Measurements from ENCODE around the gene MON2.
"Not testable (repeated sequence)": the region's sequence is repeated elsewhere in the genome, so short reads cannot be mapped to it uniquely, and the experiment has no call there.

MON2 gene, protein sequence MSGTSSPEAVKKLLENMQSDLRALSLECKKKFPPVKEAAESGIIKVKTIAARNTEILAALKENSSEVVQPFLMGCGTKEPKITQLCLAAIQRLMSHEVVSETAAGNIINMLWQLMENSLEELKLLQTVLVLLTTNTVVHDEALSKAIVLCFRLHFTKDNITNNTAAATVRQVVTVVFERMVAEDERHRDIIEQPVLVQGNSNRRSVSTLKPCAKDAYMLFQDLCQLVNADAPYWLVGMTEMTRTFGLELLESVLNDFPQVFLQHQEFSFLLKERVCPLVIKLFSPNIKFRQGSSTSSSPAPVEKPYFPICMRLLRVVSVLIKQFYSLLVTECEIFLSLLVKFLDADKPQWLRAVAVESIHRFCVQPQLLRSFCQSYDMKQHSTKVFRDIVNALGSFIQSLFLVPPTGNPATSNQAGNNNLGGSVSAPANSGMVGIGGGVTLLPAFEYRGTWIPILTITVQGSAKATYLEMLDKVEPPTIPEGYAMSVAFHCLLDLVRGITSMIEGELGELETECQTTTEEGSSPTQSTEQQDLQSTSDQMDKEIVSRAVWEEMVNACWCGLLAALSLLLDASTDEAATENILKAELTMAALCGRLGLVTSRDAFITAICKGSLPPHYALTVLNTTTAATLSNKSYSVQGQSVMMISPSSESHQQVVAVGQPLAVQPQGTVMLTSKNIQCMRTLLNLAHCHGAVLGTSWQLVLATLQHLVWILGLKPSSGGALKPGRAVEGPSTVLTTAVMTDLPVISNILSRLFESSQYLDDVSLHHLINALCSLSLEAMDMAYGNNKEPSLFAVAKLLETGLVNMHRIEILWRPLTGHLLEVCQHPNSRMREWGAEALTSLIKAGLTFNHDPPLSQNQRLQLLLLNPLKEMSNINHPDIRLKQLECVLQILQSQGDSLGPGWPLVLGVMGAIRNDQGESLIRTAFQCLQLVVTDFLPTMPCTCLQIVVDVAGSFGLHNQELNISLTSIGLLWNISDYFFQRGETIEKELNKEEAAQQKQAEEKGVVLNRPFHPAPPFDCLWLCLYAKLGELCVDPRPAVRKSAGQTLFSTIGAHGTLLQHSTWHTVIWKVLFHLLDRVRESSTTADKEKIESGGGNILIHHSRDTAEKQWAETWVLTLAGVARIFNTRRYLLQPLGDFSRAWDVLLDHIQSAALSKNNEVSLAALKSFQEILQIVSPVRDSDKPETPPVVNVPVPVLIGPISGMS (N-terminal part only)

DNA sequence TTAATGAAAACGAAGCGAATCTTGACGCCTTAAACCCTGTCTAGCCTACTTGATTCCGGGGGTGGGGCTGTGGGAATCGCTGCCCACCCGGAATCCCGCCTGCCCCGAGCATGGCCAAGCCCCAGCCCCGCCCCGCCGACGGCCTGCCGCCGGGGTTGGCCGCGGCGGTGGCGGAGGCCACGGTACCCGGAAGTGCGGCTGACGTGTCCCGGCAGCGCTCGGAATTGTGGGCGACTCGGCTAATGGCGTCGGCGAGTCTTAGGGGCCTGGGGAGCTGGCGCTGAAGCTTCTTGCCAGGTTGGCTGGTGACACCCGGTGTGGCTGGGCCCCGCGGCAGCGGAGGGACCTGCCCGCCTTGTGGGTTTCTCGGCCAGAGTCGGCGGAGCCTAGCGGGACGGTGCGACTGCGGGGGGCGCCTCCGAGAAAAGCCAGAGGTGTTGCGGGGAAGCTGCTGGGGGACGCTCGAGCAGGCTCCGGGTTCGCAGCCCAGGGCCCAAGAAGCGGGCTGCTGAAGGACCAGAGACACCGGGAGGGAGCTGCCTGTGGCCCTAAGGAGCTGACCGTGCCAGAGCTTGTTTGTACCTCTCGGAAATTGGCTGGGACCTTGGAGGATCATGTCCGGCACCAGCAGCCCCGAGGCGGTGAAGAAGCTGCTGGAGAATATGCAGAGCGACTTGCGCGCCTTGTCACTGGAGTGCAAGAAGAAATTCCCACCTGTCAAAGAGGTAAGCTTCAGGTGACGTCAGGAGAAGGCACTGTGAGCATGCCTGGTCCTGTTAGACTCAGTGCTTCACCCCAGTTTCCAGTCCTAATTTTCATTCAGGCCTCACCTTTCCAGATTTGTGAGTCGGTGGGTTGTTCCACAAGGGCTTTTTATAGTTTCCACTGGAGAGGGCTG is at the start of gene MON2:
Gene MON2, plus strand, starts transcription at position 233 of the 898 bp plus-strand sequence. Its CDS starts 382 bp downstream, at position 615.
- H3K27ac ChIP-seq: peak within 1 kb of the TSS; percentile 81
- DNase-seq (ENCODE audit: low read depth, low spot score): peak; percentile 14

DNA sequence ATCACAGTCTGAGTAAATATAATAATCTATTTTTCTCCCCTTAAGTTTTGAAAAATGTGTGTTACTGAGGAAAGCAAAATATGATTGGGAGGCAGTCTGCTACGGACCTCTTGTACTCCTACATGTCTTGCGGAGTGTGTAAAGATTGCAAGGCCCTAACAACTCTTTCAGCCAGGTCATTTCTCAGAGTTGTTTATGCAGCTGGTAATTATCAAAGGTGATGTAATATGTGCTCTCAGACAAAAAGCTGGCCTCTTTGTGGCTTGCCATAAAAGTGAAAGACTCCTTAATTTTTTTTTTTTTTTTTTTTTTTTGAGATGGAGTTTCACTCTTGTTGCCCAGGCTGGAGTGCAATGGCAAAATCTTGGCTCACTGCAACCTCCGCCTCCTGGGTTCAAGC is 40.5 kb upstream of the MON2 start:
- no peak overlapping the region for H3K27ac ChIP-seq
- DNase-seq (ENCODE audit: low read depth, low spot score): no peak

DNA sequence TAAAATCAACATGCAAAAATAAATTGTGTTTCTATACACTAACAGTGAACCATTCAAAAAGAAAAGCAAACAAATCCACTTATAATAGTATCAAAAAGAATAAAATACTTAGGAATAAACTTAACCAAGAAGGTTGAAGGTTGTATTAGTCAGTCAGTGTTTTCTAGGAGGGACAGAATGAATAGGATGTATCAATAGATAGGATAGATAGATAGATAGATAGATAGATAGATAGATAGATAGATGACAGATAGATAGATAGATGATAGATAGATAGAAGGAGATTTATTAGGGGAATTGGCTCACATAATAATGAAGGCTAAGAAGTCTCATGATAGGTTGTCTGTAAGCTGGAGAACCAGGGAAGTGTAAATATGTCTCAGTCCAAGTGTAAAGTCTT is 37.2 kb upstream of the MON2 start:
- H3K27ac ChIP-seq: no peak overlapping the region
- no peak for DNase-seq (ENCODE audit: low read depth, low spot score)

DNA sequence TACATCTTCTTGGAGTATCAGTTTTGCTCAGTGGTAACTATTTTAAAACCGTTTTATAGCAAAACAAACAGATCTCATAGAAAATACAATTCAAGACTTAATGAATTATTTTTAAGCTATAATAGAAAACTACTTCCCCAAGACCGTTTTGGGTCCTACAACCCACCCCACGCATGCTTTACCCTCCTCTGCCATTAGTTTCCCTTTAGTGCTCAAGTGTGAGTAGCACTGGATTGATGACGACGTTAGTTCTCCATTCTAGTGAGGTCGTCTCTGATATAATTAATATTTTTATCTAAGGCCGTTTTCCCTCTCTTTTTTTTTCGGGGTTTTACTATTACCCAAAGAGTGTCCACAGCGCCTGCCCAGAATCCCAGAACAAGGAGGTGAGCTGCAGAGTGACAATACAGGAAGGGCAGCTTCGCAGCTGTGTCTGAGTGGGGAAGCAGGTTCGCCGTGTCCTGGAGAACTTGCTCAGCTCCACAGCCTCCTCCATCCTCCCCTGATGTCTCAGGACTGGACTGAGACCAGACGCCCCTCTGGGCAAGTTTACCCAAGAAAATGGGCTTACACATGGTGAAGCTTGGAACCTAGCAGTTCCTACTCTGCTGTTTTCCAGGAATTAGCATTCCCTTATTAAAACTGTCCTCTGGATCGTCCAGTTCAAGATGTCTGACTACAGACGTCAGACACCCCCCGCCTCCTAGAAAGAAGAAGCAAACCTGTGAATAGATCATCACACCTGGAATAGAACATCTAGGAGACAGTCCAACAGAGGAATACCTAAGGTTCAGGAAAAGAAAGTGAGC is 31.9 kb upstream of the MON2 start:
- no peak for DNase-seq (ENCODE audit: low read depth, low spot score)
- no peak overlapping the region for H3K27ac ChIP-seq

DNA sequence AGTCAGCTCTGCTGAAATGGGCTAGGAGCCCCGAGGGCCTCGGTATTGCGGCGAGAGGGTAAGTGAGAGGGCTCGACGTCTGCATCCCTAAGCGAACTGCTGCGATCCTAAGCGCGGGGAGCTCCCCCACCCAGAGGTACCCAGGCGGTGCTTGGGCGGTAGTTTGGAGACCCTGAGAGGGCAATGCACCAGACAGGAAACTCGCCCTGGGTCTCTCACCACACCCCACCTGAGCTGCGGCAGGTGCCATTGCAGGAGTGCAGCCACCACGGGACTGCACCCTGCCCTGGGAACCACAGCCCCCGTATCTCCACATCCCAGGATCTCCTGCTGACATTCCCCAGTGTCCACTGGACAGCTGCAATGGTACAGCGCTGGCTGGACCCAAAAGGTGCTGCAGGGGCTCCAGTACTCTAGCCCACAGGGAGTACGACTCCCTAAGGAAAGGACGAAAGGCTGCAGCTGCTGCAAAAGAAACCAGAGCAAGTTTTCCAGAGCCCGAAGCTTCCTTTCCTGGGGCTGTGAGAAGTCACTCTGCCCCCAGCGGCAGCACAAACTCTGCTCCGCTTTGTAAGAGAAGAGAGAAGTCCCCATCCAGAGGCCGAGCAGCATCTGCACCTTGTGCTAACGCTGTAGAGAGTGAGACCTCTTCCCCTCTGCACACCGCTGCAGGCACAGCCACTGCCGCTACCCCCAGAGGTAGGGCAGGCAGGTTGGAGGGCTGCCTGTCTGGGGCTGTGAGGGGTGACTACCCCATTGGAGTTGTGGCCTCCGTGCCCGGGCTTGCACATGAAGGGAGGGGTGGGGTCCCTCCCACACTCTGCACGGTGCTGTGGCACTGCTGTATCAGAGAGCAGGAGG is 31.1 kb upstream of the MON2 start:
- no peak for DNase-seq (ENCODE audit: low read depth, low spot score)
- no peak overlapping the region for H3K27ac ChIP-seq

DNA sequence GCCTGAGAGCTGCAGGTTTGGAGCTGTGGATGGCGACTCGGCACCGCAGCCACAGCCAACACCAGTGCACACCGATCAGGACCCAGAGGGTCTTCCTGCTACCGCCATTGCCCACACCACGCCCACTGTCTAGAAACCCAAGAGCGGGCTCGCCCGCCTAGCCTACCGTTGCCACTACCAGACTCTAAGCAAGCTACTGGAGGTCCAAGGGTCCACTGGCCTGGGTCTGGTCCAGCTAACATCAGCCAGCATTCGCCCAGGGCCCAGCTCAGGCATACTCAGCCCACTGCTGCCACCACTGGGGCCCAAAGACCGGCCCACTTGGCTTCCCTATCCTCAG is 30.5 kb upstream of the MON2 start:
- no peak for DNase-seq (ENCODE audit: low read depth, low spot score)
- no peak overlapping the region for H3K27ac ChIP-seq

DNA sequence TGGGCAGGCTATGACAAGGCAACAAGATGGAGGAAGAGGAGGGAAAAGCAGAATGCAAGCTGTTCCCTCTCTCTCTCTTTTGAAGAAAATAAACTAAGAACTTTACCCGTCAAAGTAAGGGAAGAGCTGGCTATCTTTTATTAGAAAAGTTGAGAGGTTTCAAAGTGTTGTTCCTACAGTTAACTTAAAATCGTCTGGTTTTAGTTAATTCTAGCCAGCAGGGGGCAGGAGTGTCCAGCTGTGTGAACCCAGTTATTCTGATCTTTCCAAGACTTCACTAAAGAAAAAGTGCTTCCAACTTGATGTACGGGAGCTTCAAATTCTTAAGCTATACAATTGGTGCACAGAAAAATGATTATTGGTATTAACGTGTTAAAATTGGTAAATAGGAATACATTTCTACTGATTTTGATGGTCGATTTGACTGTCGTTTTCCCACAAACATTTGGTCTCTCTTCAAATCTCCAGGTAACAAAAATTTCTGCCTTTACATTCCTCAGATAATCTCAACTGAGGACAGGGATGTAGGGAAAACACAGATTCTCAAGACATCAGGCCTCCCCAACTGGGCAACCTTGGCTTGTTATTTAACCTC is 28.4 kb upstream of the MON2 start:
- H3K27ac ChIP-seq: no peak overlapping the region
- no peak for DNase-seq (ENCODE audit: low read depth, low spot score)

DNA sequence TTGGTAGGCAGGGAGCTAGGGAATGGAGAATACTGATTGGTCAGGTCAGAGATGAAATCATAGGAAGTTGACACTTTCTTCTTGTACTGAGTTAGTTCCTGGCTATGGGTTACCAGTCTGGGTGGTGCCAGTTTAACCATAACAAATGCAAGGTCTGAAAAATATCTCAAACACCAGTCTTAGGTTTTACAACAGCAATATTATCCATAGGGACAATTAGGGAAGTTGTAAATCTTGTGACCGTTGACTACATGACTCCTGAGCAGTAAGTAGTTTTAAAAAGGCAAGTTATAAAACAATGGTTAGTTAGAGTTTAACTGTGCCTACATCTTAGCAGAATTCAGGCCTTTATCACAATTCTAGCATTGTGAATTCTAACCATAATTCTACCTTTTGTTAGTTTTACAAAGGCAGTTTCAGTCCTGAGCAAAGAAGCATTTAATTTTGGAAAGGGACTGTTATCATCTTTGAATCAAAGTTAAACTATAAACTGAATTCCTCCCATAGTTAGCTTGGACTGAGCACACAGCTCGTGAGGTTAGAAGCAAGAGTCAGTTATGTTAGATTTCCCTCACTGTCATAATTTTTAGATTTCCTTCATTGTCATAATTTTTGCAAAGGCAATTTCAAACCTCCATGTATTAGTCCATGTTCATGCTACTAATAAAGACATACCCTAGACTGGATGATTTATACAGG is 19.7 kb upstream of the MON2 start:
- no peak overlapping the region for H3K27ac ChIP-seq
- no peak for DNase-seq (ENCODE audit: low read depth, low spot score)

DNA sequence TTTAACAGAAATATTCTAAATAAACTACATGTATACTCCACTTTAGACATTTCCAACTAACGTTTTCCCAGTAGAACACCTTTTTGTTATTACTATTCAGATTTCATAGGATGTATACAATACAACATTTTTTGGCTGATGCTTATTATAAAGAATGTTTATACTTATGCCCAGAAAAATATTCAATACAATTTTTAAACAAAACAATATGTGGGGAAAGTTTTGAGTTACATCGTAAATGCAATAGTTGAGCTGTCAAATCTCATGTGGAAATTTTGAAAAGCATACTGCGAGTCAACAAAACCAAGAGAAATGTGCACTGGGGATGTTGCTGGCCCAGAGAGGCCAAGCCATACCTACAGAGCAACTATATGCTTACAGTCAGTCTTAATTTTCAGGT is 18.2 kb upstream of the MON2 start:
- no peak for DNase-seq (ENCODE audit: low read depth, low spot score)
- H3K27ac ChIP-seq: no peak overlapping the region

DNA sequence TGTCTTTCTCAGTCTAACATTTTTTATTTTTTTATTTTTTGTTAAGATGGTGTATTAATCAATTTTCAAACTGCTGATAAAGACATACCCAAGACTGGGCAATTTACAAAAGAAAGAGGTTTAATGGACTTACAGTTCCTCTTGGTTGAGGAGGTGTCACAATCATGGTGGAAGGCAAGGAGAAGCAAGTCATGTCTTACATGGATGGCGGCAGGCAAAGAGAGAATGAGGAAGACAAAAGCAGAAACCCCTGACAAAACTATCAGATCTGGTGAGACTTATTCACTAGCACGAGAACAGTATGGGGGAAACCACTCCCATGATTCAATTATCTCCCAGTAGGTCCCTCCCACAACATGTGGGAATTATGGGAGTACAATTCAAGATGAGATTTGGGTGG is 11.2 kb upstream of the MON2 start:
- not testable (repeated sequence) for H3K27ac ChIP-seq; DNase-seq (ENCODE audit: low read depth, low spot score)

DNA sequence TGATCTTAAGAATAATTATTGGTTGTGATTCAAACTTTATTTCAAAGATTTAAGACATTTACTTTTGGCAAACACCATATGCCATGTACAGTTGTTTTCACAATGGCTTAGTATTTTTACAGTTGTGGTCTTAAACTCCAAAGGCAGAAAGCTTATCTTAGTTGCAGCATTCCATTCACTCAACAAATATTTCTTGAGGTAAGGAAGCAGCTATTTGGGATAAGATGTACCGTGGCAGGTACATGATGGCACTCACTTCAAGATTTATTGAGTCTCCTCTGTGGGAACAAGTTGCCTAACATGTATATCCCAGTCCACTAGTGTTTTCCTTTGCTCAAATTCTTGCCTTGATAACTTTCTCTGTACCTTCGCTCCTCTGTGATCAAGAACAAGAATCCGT is 8.0 kb upstream of the MON2 start:
- no peak for DNase-seq (ENCODE audit: low read depth, low spot score)
- H3K27ac ChIP-seq: no peak overlapping the region

DNA sequence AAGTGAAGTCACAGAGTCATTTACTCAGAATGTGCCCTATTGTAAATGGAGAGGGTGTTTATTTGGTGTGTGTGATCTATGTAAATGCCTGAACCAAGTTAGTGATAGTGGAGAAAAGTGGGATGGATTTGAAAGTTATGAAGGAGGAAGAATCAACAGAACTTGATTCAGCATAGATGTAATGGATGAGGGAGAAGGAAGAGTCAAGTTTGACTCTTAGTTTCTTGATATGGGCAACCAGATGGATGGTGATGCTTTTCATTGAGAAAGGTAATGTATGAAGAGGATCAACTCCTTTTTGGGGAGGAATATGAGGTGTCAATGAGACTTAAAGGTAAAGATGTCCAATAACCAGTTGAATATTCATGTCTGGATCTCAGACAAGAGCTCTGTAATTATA is 6.7 kb upstream of the MON2 start:
- no peak overlapping the region for H3K27ac ChIP-seq
- no peak for DNase-seq (ENCODE audit: low read depth, low spot score)

DNA sequence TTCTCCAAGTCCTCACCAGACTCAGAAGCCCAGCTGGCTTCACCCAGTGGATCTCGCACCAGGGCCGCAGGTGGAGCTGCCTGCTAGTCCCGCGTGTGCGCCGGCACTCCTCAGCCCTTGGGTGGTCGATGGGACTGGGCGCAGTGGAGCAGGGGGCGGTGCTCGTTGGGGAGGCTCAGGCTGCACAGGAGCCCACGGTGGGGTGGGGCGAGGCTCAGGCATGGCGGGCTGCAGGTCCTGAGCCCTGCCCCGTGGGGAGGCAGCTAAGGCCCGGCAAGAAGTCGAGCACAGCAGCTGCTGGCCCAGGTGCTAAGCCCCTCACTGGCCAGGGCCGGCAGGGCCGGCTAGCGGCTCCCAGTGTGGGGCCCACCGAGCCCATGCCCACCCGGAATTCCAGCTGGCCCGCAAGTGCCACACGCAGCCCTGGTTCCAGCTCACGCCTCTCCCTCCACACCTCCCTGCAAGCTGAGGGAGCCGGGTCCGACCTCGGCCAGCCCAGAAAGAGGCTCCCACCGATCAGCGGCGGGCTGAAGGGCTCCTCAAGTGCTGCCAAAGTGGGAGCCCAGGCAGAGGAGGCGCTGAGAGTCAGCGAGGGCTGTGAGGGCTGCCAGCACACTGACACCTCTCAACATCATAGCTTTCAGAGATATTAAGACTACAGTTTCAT is 5.3 kb upstream of the MON2 start:
- not testable (repeated sequence) for DNase-seq (ENCODE audit: low read depth, low spot score); H3K27ac ChIP-seq

DNA sequence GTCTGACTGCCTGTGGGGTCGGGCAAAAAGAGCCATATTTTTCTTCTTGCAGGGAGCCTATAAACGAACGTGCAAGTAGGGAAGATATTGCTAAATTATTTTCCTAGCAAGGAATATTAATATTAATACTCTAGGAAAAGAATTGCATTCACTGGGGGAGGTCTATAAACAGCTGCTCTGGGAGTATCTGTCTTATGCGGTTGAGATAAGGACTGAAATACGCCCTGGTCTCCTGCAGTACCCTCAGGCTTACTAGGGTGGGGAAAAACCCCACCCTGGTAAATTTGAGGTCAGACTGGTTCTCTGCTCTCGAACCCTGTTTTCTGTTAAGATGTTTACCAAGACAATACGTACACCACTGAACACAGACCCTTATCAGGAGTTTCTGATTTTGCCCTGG is 3.4 kb upstream of the MON2 start:
- H3K27ac ChIP-seq; DNase-seq (ENCODE audit: low read depth, low spot score): not testable (repeated sequence)

DNA sequence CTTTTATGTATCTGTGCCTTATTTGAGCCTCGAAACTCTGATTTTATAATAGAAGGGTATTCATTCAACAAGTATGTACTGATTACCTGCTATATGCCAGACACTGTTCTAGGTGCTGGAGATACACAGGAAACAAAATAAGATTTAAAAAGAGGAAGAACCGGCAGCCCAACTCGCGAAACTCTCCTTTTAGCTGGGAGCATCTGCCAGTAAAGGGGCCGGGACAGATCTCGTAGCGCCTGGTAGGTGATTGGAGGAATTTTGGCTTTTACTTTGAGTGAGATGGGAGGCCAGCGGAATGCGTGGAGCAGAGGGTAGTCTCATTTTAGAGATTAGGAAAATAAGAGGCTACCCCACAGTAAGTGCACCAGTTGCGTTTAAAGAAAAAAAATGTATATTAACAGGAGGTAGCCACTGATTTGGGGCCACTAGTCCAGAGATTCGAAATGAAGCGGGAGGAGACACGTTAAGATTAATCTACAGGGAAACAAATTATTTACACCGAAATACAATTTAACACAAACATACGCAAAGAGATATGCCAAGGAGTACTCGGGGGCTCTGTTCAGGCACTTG is 520 bp upstream of the MON2 start:
- no peak for DNase-seq (ENCODE audit: low read depth, low spot score)
- H3K27ac ChIP-seq: peak overlapping the region; percentile 81

DNA sequence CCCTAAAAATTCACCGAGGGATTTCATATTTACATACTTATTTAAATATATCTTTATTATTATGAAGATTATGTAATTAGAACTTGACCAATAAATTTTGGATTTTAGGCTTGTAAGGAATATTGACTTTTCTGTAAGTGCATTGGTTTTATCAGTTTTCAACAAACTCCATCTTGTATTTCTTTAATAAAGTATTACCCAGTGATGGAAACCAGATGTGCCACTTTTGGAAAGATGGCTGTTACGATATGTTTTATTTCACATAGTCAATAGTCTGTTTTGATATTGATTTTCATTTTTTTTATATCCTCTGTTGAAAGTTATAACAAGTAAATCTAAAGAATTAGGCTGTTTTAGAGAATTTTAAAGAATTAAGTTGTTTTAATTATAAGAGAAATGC is 1.8 kb downstream of the MON2 start:
- no peak for DNase-seq (ENCODE audit: low read depth, low spot score)
- H3K27ac ChIP-seq: no peak overlapping the region
